ENCODE data around the gene SERTM1. TPM values are rescaled to one million over a fixed set of nuclear protein-coding genes. Genes with fewer than 3 reads are reported as not detected.
A peak's percentile ranks its signal among the peaks of the same experiment; 100 is the strongest.

SERTM1 gene
- total and polyA plus RNA-seq, 11 donors, result 0.03 to 6.0 (median 0.74) TPM; not detected in 1

GRCh38 chr13:36724141-36724540 lies 50.3 kb downstream of the SERTM1 start:
- intact Hi-C loops (cut with DNase I), result loop anchor here in 1 of 10 donors (10.0 kb wide), 1 partner anchor 749 kb away; no protein-coding TSS in a partner anchor
- TF ChIP-seq CTCF (IDR thresholded peaks at IDR 0.05), result no peak
- TF ChIP-seq POLR2A (IDR thresholded peaks at IDR 0.05), result no peak
- WGBS, 4 donors, result 71 to 85% (median 76%) methylated on average over 2 of the region's 2 CpGs

GRCh38 chr13:36725936-36726335 lies 52.1 kb downstream of the SERTM1 start:
- H3K4me1 ChIP-seq, result no peaks in the 10 kb centered on the region
- H3K4me3 ChIP-seq, result no peak overlapping the region
- no peak for TF ChIP-seq CTCF (IDR thresholded peaks at IDR 0.05)
- no peak for TF ChIP-seq POLR2A (IDR thresholded peaks at IDR 0.05)
- intact Hi-C loops (cut with DNase I), result loop anchor here in 1 of 10 donors (10.0 kb wide), 1 partner anchor 751 kb away; no protein-coding TSS in a partner anchor
- H3K36me3 ChIP-seq, result no peaks in the 10 kb centered on the region
- DNase-seq (no peak), ATAC-seq (no peak)
- H3K9me3 ChIP-seq, result no peaks in the 10 kb centered on the region
- no peak overlapping the region for H3K27ac ChIP-seq
- 63 to 78% (median 73%) methylated on average over 2 of the region's 2 CpGs for WGBS, 4 donors
- peaks cover 0 to 3% (median 0%) of the 10 kb centered on the region in 9 donors for H3K27me3 ChIP-seq

More at GRCh38 chr13:36724141-36724540, 50.3 kb downstream of the SERTM1 start:
- Histone ChIP-seq H3K27me3 (peaks cover 0 to 3% (median 0%) of the 10 kb centered on the region in 9 donors), H3K4me1 (no peaks in the 10 kb centered on the region), H3K9me3 (no peaks in the 10 kb centered on the region), H3K4me3 (no peak overlapping the region), H3K27ac (no peak overlapping the region), H3K36me3 (no peaks in the 10 kb centered on the region)
- no peak for DNase-seq
- no peak for ATAC-seq

GRCh38 chr13:36728006-36728405 lies 54.2 kb downstream of the SERTM1 start:
- TF ChIP-seq CTCF (IDR thresholded peaks at IDR 0.05), result no peak
- no peak for TF ChIP-seq POLR2A (IDR thresholded peaks at IDR 0.05)
- no peaks in the 10 kb centered on the region for H3K27me3 ChIP-seq
- DNase-seq (no peak), ATAC-seq (no peak)
- 77 to 90% (median 81%) methylated on average over 3 of the region's 3 CpGs for WGBS, 4 donors
- H3K36me3 ChIP-seq, result no peaks in the 10 kb centered on the region
- H3K27ac ChIP-seq, result no peak overlapping the region
- intact Hi-C loops (cut with DNase I), result loop anchor here in 1 of 10 donors (10.0 kb wide), 1 partner anchor 753 kb away; no protein-coding TSS in a partner anchor
- H3K9me3 ChIP-seq, result no peaks in the 10 kb centered on the region
- H3K4me3 ChIP-seq, result no peak overlapping the region
- H3K4me1 ChIP-seq, result no peaks in the 10 kb centered on the region

GRCh38 chr13:36736119-36736726 lies 62.4 kb downstream of the SERTM1 start:
- 17 to 29% (median 21%) methylated on average over 4 of the region's 4 CpGs for WGBS, 4 donors
- no peak for TF ChIP-seq POLR2A (IDR thresholded peaks at IDR 0.05)
- TF ChIP-seq CTCF (IDR thresholded peaks at IDR 0.05), result peak; percentile 56 to 81 (median 72)
- ATAC-seq (no peak), DNase-seq (peak in 3 of 5 donors; percentile 24 to 28 (median 27))
- Histone ChIP-seq H3K36me3 (no peaks in the 10 kb centered on the region), H3K9me3 (no peaks in the 10 kb centered on the region), H3K4me1 (no peaks in the 10 kb centered on the region), H3K27me3 (no peaks in the 10 kb centered on the region), H3K4me3 (no peak overlapping the region), H3K27ac (no peak overlapping the region)
- intact Hi-C loops (cut with DNase I), result loop anchor here (2.0 to 10.0 kb wide), 11 partner anchors 281 to 761 kb away; partner anchors contain the start of gene SPART (in 1 of the 10)

Measured in heart left ventricle (tissue), 16 donors.